Right lobe of liver (tissue), 4 donors: ENCODE data around the gene FAP.

Experiments used
- CTCF ChIP-seq, 4 donors: fragments of 200-600 bp in 3 of 4; fragments of 450-650 bp in 1 of 4; IDR thresholded peaks; one replicate each; pipeline versions ENCODE4 v1.5.1 to v1.8.0; 2016 to 2022; ENCODE audit warnings: antibody characterized with exemption in 4 of 4, mild to moderate bottlenecking in 2 of 4
- POLR2A ChIP-seq: fragments of 450-650 bp; IDR thresholded peaks from one replicate; pipeline ENCODE4 v1.6.1; 2017; ENCODE audit warnings: antibody characterized with exemption, mild to moderate bottlenecking
- donor health status: DM: no; HTN: no; CAD: no.
- donor health status: DM: no; HTN: no; CAD: no.
- donor health status: DM: no; HTN: yes; CAD: no.

DNA sequence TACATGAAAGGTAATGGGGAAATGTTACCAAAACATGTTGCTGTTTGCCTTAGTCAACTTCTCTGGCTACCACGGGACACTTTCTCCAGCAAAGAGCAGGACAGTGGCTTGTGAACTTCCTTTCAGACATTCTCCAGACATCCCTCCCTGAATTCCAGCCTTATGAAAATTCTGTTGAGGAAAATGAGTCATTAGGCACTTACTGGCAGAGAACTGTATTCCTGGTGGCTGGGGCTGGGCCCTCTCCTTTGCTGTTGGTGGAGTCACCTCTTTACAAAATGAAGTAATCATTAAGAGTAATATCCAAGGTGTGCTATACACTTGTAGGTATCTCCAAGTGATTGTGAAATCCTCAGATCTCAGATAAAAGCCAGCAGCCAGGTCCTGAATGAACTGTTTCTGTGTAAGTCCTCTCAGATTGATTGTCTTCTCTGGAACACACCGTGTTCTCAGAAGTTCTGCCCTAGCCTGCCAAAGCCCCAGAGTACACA is 1.3 kb upstream of the FAP start:
- TF ChIP-seq CTCF (IDR thresholded peaks at IDR 0.05) (no peak), POLR2A (no peak)
